Heart right ventricle (tissue), 16 donors: ENCODE data around the gene TMEM185B. TPM values are rescaled to one million over a fixed set of nuclear protein-coding genes. Genes with fewer than 3 reads are reported as not detected.

Source experiments
- ATAC-seq, 8 donors: fragments of 200-7000 bp; cut with Tn5 transposase; one replicate each; pipeline ENCODE4 v1.9.1; 2020; ENCODE audit warnings: mild to moderate bottlenecking in 8 of 8, moderate library complexity in 8 of 8, moderate number of reproducible peaks in 1 of 8
- DNase-seq, 2 donors: peaks; one replicate each; pipeline ENCODE4 v3.0.0-alpha.2; 2020
- H3K27ac ChIP-seq, 10 donors: fragments of 200-600 bp; sonication (generic) in 2 of 10; one replicate each; pipeline versions ENCODE4 v1.5.0 to v1.8.0; 2020 to 2022; ENCODE audit warnings: mild to moderate bottlenecking in 3 of 10
- H3K27me3 ChIP-seq, 7 donors: fragments of 200-600 bp; one replicate each; pipeline ENCODE4 v1.8.0; 2021 to 2022; ENCODE audit warnings: mild to moderate bottlenecking in 2 of 7
- H3K36me3 ChIP-seq, 9 donors: fragments of 200-600 bp; sonication (generic) in 1 of 9; one replicate each; pipeline versions ENCODE4 v1.5.0 to v1.8.0; 2020 to 2022; ENCODE audit warnings: mild to moderate bottlenecking in 2 of 9
- H3K4me1 ChIP-seq, 9 donors: fragments of 200-600 bp; sonication (generic) in 1 of 9; one replicate each; pipeline versions ENCODE4 v1.5.0 to v1.8.0; 2020 to 2022; ENCODE audit warnings: mild to moderate bottlenecking in 4 of 9
- H3K4me3 ChIP-seq, 10 donors: fragments of 200-600 bp; sonication (generic) in 2 of 10; one replicate each; pipeline versions ENCODE4 v1.5.0 to v1.8.0; 2020 to 2022; ENCODE audit warnings: mild to moderate bottlenecking in 7 of 10, moderate library complexity in 2 of 10
- H3K9me3 ChIP-seq, 11 donors: fragments of 200-600 bp in 10 of 11; sonication (generic) in 2 of 11; one replicate each; pipeline versions ENCODE4 v1.5.0 to v1.8.0; 2013 to 2022; ENCODE audit warnings: mild to moderate bottlenecking in 2 of 11, control low read depth in 1 of 11, moderate library complexity in 1 of 11
- WGBS, 2 donors: extraction: QIAGEN DNeasy Blood & Tissue Kit; methylation state at CpG; one replicate each; pipeline ENCODE4 v1.1.7; 2013; ENCODE audit warnings: inconsistent platforms in 1 of 2; 5-methylcytosine and 5-hydroxymethylcytosine counted together
- intact Hi-C, 10 donors: fragments of 100-400 bp; cut with DNase I; formaldehyde crosslinking; loops; one replicate each; pipeline versions ENCODE4 v1.11.1 to v1.14.2; 2022
- polyA plus RNA-seq, 2 donors: library from polyadenylated mRNA; stranded (reverse); fragments of 200-250 nt; gene quantifications; one replicate each; pipeline ENCODE4 v1.2.3, GENCODE V29; 2013
- total RNA-seq, 10 donors: library from RNA; stranded (reverse); fragmentation: NEBNext Ultra II Directional in 3 of 10; extraction: Animal tissue kit (Norgen Biotek cat#: 25700) in 3 of 10; gene quantifications; one replicate each; pipeline versions ENCODE4 v1.2.1 to v1.2.4, GENCODE V29; 2021 to 2023
- TF ChIP-seq, protein P1 (sequence below), 9 donors: fragments of 200-600 bp; sonication (generic) in 2 of 9; IDR thresholded peaks; one replicate each; pipeline versions ENCODE4 v1.5.0 to v1.8.0; 2021 to 2022; ENCODE audit warnings: antibody characterized with exemption in 9 of 9, mild to moderate bottlenecking in 5 of 9, moderate library complexity in 1 of 9
- donor health status: Arrhythmogenic right ventricular cardiomyopathy.
- donor health status: ischemic (EF 13 %, LVEDD 7.1; RV severe dilation, severe dysfunction).
- donor health status: healthy with polysubstance abuse.
- donor health status: DM: no; HTN: yes; CAD: no.
- donor health status: DM: no; HTN: no; CAD: no.
- donor health status: ischemic (EF 25% LVEDD 6.9; RV normal size, moderate dysfunction).
- donor health status: ischemic (EF 25% LVEDD 5.7; RV mildly dilated, moderate dysfunction).
- donor health status: healthy.
- donor health status: DM: yes; HTN: yes; CAD: no.
- donor health status: Ischemic cardiomyopathy.
- donor health status: ischemic (EF 35%, LVEDD 5.7; RV mildly dilated, moderate dysfunction).
- donor health status: nonischemic (EF 11% LVEDD 7.7; RV severe dilation, severe dysfunction).
- donor health status: DM: yes; HTN: yes; CAD: no.
- donor health status: PGD.
- donor health status: ischemic (EF 29% LVEDD 5.4; RV normal size, mild dysfunction).
- donor health status: nonischemic (EF 23%, LVEDD 6.1; RV moderate dilation, normal function).

Gene TMEM185B
- total and polyA plus RNA-seq, 12 donors = 5.8 to 27.7 (median 21.6) TPM

DNA sequence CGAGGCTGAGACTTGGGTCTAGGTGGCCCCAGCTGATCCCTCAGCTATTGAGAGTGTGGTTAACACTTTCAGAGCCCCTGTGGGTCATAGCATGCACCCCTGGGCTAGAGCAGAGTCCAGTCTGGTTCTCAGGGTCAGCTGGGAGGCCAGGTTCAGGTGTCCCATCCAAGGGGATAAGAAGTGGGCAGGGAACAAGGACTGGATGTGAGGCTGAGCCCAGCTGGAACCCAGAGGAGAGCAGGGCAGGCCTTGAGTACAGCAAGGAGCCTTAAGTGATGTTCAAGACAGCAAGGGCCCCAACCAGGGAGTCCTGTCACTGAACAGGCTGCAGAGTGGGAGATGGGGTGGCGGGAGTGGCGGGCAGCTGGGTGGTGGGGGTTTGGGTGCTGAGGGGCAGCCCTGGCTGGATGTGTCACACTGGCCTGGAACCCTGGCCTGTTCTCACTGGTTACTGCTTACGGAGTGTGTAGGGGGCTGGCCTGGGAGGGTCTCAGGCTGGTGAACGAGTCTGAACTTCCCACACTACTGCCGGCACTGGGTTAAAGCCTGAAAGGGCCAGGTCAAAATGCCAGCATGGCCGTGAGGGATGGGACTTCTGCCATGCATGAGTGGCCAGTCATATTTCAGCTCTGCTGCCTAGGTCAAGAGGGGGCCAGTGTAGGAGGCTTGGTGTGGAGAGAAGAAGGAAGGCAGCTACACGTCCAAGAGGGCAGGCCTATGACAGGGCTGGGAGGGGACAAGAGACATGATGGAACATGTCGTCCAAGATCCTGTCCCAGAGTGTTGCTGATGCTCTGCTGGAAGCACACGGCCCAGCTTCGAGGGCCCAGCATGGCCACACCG lies 13.6 kb downstream of the TMEM185B start:
- Histone ChIP-seq H3K4me1 (peaks cover 0 to 8% (median 0%) of the 10 kb centered on the region in 9 donors), H3K4me3 (no peak overlapping the region), H3K27ac (peak overlapping the region in 2 of 10 donors; percentile 35 to 78), H3K27me3 (no peaks in the 10 kb centered on the region), H3K9me3 (no peaks in the 10 kb centered on the region), H3K36me3 (no peaks in the 10 kb centered on the region)
- TF ChIP-seq, protein P1, sequence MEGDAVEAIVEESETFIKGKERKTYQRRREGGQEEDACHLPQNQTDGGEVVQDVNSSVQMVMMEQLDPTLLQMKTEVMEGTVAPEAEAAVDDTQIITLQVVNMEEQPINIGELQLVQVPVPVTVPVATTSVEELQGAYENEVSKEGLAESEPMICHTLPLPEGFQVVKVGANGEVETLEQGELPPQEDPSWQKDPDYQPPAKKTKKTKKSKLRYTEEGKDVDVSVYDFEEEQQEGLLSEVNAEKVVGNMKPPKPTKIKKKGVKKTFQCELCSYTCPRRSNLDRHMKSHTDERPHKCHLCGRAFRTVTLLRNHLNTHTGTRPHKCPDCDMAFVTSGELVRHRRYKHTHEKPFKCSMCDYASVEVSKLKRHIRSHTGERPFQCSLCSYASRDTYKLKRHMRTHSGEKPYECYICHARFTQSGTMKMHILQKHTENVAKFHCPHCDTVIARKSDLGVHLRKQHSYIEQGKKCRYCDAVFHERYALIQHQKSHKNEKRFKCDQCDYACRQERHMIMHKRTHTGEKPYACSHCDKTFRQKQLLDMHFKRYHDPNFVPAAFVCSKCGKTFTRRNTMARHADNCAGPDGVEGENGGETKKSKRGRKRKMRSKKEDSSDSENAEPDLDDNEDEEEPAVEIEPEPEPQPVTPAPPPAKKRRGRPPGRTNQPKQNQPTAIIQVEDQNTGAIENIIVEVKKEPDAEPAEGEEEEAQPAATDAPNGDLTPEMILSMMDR (IDR thresholded peaks at IDR 0.05) = no peak
- peak in 5 of 8 donors; percentile 15 to 47 (median 30) for ATAC-seq
- intact Hi-C loops = loop anchor here in 1 of 10 donors (10.0 kb wide), 1 partner anchor 105 kb away; no protein-coding TSS in a partner anchor
- WGBS, 2 donors = 74 to 88% methylated on average over 10 to 12 of the region's 12 CpGs
- no peak for DNase-seq

DNA sequence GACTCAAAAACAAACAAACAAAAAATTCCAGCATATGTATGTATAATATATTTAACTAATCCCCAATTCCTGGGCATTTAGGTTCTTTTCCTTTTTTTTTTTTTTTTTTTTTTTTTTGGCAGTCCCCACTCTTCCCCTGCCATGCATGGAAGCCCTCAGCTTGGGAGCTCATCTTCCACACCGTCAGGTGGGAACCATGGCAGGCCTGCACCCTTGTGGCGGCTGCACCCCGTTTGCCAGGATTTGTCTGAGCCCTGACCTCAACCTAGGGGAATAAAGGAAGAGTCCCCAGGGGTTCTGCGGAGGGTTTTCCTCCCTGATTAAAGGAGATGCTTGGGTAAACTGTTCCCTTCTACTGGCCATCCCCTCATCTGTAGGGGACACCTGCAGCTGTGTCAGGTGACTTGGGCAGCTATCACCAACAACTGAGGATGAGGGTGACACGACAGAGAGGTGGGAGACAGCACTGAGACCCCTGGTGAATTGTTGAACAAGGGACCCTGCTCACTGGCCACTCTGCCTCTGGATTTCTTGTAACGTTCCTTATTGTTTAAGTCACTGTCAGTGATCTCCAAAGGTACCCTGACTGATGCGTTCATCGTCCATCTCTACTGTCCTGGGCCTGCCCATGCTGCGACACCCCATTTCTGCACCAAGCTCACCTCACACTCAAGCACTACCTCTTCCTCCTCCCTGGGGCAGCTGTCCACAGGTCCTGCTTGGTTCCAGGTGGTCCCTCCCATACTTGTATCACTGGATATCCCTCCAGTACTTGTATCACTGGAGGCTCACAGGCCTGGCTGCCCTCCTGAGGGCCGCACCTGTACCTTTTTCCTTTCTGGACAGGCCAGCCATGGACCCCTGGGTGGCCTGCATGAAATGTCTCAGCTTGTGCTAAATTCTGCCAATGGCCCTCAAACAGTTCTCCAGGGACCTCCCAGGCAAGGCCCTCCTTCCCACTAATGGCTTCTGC lies 14.5 kb downstream of the TMEM185B start:
- ATAC-seq (no peak), DNase-seq (no peak)
- Histone ChIP-seq H3K27ac (peak overlapping the region in 1 of 10 donors; percentile 78), H3K4me3 (no peak overlapping the region), H3K36me3 (no peaks in the 10 kb centered on the region), H3K4me1 (peaks cover 0 to 17% (median 8%) of the 10 kb centered on the region in 9 donors), H3K27me3 (no peaks in the 10 kb centered on the region), H3K9me3 (no peaks in the 10 kb centered on the region)
- 94 to 96% methylated on average over 10 of the region's 10 CpGs for WGBS, 2 donors
- TF ChIP-seq, protein P1 (IDR thresholded peaks at IDR 0.05) = no peak
- intact Hi-C loops = loop anchor here in 1 of 10 donors (10.0 kb wide), 1 partner anchor 106 kb away; no protein-coding TSS in a partner anchor

DNA sequence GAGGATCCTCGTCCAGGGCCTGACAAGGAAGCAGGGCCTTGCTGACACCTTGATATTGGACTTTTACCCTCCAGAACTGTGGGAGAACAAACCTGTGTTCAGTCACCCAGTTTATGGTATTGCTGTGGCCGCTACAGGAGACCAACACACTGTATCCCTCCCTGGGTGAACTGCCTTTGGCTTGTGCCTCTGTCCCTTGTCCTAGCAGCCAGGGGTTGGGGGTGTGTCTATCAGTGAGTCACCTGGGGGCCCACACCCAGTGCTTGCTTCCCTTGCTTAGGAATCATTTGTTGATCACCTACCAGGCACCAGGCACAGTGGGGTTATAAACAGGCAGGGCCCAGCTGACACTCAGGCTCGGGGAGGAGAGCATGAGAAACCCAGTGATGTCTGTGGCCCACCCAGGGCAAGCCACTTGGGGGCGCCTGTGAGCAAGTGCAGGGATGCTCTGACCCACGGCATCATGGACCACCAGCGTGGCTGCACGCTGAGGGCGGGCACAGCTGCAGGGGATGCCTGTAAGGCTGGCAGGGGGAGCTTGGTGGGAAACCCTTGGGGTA lies 17.1 kb downstream of the TMEM185B start:
- no peak overlapping the region for H3K27ac ChIP-seq
- H3K4me3 ChIP-seq = no peak overlapping the region
- no peaks in the 10 kb centered on the region for H3K27me3 ChIP-seq
- DNase-seq (peak in 1 of 2 donors; percentile 38), ATAC-seq (no peak)
- H3K9me3 ChIP-seq = no peaks in the 10 kb centered on the region
- H3K4me1 ChIP-seq = peaks cover 0 to 25% (median 15%) of the 10 kb centered on the region in 9 donors
- TF ChIP-seq, protein P1 (IDR thresholded peaks at IDR 0.05) = peak in 7 of 9 donors; percentile 29 to 53 (median 42)
- 77 to 79% methylated on average over 8 of the region's 8 CpGs for WGBS, 2 donors
- intact Hi-C loops = loop anchor here in 1 of 10 donors (10.0 kb wide), 1 partner anchor 109 kb away; no protein-coding TSS in a partner anchor
- H3K36me3 ChIP-seq = no peaks in the 10 kb centered on the region
